Testis (tissue), 3 donors: ENCODE data around the gene EFNB1. TPM values are rescaled to one million over a fixed set of nuclear protein-coding genes. Genes with fewer than 3 reads are reported as not detected.

ENCODE experiments used
- DNase-seq: peaks from one replicate; pipeline ENCODE4 v3.0.0-alpha.2; 2019
- H3K27ac ChIP-seq, 2 donors: fragments of 200-600 bp; sonication (generic); one replicate each; pipeline ENCODE4 v1.5.1; 2019
- H3K27me3 ChIP-seq: fragments of 200-600 bp; sonication (generic); one replicate; pipeline ENCODE4 v1.5.1; 2019
- H3K36me3 ChIP-seq: fragments of 200-600 bp; sonication (generic); one replicate; pipeline ENCODE4 v1.5.1; 2017; ENCODE audit warnings: low read depth; ENCODE audit errors: missing control alignments
- H3K4me1 ChIP-seq: fragments of 200-600 bp; sonication (generic); one replicate; pipeline ENCODE4 v1.5.1; 2019
- H3K4me3 ChIP-seq, 2 donors: fragments of 200-600 bp; sonication (generic); one replicate each; pipeline ENCODE4 v1.5.1; 2017 to 2019
- H3K9me3 ChIP-seq: fragments of 200-600 bp; sonication (generic); one replicate; pipeline ENCODE4 v1.5.1; 2017
- POLR2A ChIP-seq: fragments of 450-650 bp; IDR thresholded peaks from one replicate; pipeline ENCODE4 v1.6.1; 2017; ENCODE audit warnings: antibody characterized with exemption, mild to moderate bottlenecking, moderate library complexity
- WGBS, 2 donors: methylation state at CpG; one replicate each; pipeline ENCODE4 v1.1.5; 2018; 5-methylcytosine and 5-hydroxymethylcytosine counted together
- intact Hi-C: fragments of 100-400 bp; cut with DNase I; formaldehyde crosslinking; loops from one replicate; pipeline ENCODE4 v1.15.1; 2023; ENCODE audit warnings: low total_unique reads
- polyA plus RNA-seq: library from polyadenylated mRNA; stranded (reverse); fragments of 350-450 nt; fragmentation: Illumina TruSeq; extraction: RNeasy Lipid Tissue Mini Kit (QIAGEN cat#74804); gene quantifications from one replicate; pipeline ENCODE4 v1.2.3, GENCODE V29; 2014; ENCODE audit warnings: low read depth, low replicate concordance; ENCODE audit not compliant: insufficient read depth
- total RNA-seq, 2 donors: library from RNA; depleted of rRNA; stranded (reverse); fragments of >200 nt; gene quantifications; one replicate each; pipeline ENCODE4 v1.2.3, GENCODE V29; 2016
- TF ChIP-seq, protein P1 (sequence below), 3 experiments: fragments of 450-650 bp in 2 of 3; fragments of 200-600 bp in 1 of 3; sonication (generic) in 1 of 3; IDR thresholded peaks; one replicate each; pipeline ENCODE4 v1.5.1; 2016 to 2019; ENCODE audit warnings: antibody characterized with exemption in 3 of 3, mild to moderate bottlenecking in 2 of 3, moderate library complexity in 1 of 3

EFNB1 gene
- total and polyA plus RNA-seq, 3 donors from 2014 or later: 14.6 to 29.4 (median 21.1) TPM

DNA sequence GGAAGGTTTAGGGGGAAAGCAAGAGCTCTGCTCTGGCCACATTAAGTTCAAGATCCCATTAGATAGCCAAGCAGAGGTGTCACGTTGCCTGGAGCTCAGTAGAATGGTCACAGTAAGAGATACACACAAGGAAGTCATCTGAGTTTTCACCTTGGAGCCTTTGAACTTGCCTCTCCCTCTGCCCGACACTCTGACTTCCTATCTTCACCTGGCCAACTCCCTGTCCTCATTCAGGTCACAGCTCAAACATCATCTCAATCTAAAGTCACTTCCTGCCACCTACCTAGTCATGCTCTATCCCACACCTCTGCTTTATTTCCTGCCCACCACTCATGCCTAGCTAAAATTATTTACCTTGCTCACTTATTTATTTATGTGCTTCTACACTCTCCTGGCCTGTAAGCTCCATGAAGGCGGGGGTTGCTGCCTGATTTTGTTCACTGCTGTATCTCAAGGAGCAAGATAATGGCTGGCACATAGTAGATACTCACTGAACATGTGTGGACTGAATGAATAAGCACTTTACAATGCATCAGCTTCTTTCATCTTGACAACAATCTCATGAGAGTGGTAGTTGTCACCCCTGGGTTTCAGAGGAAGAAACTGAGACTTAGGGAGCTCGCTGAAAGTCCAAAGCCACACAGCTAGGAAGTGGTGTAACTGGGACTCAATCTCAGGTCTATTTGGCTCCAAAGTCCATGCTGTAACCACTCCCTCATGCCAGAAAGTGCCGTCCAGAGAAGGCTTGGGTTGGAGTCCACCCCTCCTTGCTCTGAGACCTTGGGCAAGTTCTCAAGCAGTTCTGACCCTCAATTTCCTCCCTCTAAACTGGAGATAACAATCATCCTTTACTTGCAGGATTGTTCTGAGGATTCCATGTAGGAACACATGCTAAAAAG, 40.3 kb downstream of the EFNB1 start:
- 79 to 93% methylated on average over 2 to 5 of the region's 5 CpGs for WGBS, 2 donors
- Histone ChIP-seq H3K27me3 (no peaks in the 10 kb centered on the region), H3K4me3 (no peak overlapping the region), H3K9me3 (no peaks in the 10 kb centered on the region), H3K4me1 (no peaks in the 10 kb centered on the region), H3K27ac (no peak overlapping the region), H3K36me3 (no peaks in the 10 kb centered on the region)
- DNase-seq: no peak
- intact Hi-C loops: no loop called here
- TF ChIP-seq POLR2A: no peak
- TF ChIP-seq, protein P1, sequence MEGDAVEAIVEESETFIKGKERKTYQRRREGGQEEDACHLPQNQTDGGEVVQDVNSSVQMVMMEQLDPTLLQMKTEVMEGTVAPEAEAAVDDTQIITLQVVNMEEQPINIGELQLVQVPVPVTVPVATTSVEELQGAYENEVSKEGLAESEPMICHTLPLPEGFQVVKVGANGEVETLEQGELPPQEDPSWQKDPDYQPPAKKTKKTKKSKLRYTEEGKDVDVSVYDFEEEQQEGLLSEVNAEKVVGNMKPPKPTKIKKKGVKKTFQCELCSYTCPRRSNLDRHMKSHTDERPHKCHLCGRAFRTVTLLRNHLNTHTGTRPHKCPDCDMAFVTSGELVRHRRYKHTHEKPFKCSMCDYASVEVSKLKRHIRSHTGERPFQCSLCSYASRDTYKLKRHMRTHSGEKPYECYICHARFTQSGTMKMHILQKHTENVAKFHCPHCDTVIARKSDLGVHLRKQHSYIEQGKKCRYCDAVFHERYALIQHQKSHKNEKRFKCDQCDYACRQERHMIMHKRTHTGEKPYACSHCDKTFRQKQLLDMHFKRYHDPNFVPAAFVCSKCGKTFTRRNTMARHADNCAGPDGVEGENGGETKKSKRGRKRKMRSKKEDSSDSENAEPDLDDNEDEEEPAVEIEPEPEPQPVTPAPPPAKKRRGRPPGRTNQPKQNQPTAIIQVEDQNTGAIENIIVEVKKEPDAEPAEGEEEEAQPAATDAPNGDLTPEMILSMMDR (IDR thresholded peaks at IDR 0.05): no peak

DNA sequence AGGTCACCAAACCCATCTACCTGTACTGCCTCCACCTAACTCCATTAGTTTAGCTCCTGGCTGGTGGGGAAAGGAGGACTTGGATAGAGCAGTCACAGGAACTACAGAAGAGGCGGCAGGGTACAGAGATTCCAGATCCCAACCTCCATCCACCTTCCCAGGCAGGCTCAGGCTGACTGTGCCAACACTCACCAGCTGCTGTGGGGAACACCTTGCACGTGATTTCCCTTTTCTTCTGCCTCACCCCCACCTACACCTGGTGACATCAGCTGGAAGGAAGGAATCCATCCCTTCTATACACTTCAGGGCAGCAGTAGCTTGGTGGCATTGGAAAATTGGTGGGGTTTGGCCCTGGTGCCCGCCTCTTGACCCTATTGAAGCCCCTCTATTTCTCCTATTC, 41.5 kb downstream of the EFNB1 start:
- WGBS, 2 donors: 96 to 97% methylated on average over 3 of the region's 3 CpGs
- H3K4me3 ChIP-seq: no peak overlapping the region
- H3K27me3 ChIP-seq: no peaks in the 10 kb centered on the region
- no peaks in the 10 kb centered on the region for H3K4me1 ChIP-seq
- H3K27ac ChIP-seq: no peak overlapping the region
- H3K9me3 ChIP-seq: no peaks in the 10 kb centered on the region
- no peak for DNase-seq
- no peaks in the 10 kb centered on the region for H3K36me3 ChIP-seq
- TF ChIP-seq, protein P1 (IDR thresholded peaks at IDR 0.05): no peak
- no peak for TF ChIP-seq POLR2A
- intact Hi-C loops: no loop called here

- 47 to 60% methylated on average over 1 to 2 of the region's 2 CpGs for WGBS, 2 donors
- H3K9me3 ChIP-seq: no peaks in the 10 kb centered on the region
- intact Hi-C loops: no loop called here
Measured at GRCh38 chrX:68872171-68872570, 43.4 kb downstream of the EFNB1 start.

DNA sequence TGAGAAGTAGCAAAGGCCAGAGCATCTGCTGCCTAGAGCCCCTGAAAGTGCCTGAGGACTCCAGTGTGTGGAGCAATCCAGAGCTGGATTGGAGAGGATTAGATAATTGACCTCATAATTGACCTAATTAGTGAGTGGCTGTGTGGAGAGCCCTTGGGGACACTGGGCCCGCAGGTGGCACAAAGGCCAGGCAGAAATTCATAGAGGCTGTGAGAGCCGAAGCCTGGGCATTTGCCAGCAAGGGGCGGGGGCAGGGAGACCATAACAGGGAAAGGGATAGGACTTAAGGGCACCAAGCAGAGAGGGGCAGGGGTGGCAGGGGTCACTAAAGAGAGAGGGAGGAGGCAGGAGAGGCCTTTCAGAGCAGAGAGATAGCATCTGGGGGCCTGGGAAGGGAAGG, 45.3 kb downstream of the EFNB1 start:
- Histone ChIP-seq H3K4me1 (no peaks in the 10 kb centered on the region), H3K27ac (no peak overlapping the region), H3K9me3 (no peaks in the 10 kb centered on the region), H3K36me3 (no peaks in the 10 kb centered on the region), H3K27me3 (no peaks in the 10 kb centered on the region), H3K4me3 (no peak overlapping the region)
- intact Hi-C loops: no loop called here
- TF ChIP-seq, protein P1 (IDR thresholded peaks at IDR 0.05): no peak
- no peak for TF ChIP-seq POLR2A
- no peak for DNase-seq
- WGBS, 2 donors: 96 to 100% methylated on average over 3 of the region's 3 CpGs

More at GRCh38 chrX:68872171-68872570, 43.4 kb downstream of the EFNB1 start:
- Histone ChIP-seq H3K27me3 (no peaks in the 10 kb centered on the region), H3K36me3 (no peaks in the 10 kb centered on the region), H3K27ac (no peak overlapping the region), H3K4me3 (no peak overlapping the region), H3K4me1 (no peaks in the 10 kb centered on the region)
- no peak for DNase-seq
- no peak for TF ChIP-seq POLR2A
- TF ChIP-seq, protein P1 (IDR thresholded peaks at IDR 0.05): no peak
